ENCODE measurements around the gene MED27.

The MED27 gene

GRCh38 chr9:132121021-132121420 lies 41.4 kb upstream of the MED27 start:
- TF ChIP-seq, protein P1, sequence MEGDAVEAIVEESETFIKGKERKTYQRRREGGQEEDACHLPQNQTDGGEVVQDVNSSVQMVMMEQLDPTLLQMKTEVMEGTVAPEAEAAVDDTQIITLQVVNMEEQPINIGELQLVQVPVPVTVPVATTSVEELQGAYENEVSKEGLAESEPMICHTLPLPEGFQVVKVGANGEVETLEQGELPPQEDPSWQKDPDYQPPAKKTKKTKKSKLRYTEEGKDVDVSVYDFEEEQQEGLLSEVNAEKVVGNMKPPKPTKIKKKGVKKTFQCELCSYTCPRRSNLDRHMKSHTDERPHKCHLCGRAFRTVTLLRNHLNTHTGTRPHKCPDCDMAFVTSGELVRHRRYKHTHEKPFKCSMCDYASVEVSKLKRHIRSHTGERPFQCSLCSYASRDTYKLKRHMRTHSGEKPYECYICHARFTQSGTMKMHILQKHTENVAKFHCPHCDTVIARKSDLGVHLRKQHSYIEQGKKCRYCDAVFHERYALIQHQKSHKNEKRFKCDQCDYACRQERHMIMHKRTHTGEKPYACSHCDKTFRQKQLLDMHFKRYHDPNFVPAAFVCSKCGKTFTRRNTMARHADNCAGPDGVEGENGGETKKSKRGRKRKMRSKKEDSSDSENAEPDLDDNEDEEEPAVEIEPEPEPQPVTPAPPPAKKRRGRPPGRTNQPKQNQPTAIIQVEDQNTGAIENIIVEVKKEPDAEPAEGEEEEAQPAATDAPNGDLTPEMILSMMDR (conservative IDR thresholded peaks at IDR 0.05): no peak
- TF ChIP-seq ZFX (IDR thresholded peaks at IDR 0.05): no peak
- H3K27ac ChIP-seq: no peak overlapping the region

- TF ChIP-seq, protein P1 (conservative IDR thresholded peaks at IDR 0.05): no peak
- TF ChIP-seq ZFX (IDR thresholded peaks at IDR 0.05): no peak
- no peak overlapping the region for H3K27ac ChIP-seq
These were observed 38.0 kb upstream of the MED27 start for GRCh38 chr9:132117694-132118093.

DNA sequence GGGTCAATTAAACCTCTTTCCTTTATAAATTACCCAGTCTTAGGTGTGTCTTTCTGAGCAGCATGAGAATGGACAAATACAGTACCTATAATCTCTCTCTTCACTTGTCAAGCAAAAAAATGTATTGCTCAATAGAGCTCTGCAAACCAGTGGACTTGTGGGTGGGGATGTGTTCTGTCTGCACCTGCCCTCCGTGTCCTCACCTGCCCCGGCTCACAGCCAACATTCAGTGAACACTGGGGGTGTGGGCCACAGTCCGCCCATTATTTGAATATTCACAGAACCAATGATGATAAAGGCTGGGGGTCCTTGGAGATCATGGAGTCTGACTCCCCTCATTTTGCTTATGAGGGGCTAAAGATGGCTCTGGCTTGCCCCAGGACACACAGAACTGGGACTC lies 36.9 kb upstream of the MED27 start:
- TF ChIP-seq, protein P1 (conservative IDR thresholded peaks at IDR 0.05): no peak
- no peak for TF ChIP-seq ZFX (IDR thresholded peaks at IDR 0.05)
- H3K27ac ChIP-seq: no peak overlapping the region

DNA sequence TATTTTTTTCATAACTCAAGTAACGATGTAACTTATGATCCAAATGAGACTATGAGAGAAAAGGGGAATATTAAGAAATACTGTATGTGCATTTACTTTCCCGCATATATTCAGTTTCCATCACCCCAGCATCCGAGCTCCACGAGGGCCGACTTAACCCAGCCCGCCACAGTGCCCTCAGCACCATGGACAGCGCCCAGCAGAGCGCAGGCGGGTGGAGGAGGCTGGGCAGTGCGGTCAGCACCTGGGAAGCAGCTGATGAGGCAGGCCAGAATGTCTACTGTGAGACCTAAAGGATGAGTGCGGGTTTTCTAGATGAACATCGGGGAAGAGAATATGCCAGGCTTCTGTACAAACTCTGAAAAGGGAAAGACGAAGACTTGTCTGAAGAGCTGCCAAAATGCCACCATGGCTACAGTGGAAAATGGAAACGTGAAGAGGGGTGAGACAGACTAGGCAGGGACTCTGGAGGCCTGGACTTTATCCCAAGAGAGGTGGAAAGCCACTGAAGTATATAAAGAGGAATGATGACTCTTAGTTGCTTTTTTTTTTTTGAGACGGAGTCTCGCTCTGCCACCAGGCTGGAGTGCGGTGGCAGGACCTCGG lies 34.5 kb upstream of the MED27 start:
- H3K27ac ChIP-seq: no peak overlapping the region
- TF ChIP-seq ZFX (IDR thresholded peaks at IDR 0.05): no peak
- TF ChIP-seq, protein P1 (conservative IDR thresholded peaks at IDR 0.05): no peak

DNA sequence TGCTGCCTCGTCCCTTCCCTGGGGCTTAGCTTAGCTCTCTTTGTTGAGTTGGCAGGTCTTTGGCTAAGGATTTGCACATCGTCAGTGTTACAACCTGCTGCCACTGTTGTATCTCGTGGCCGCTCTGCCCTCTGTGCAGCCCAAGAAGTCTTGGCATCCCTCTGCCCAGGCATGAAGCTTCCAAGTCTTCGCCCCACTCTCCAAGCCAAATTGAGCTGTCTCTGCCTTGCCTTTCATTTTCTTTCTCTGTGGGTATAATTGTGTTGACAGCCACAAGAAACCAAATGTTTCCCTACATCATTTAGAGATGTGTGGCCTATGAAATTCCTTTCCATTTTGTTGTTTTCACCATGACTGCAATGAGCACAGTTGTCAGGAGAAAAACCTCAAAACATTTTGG lies 29.6 kb upstream of the MED27 start:
- no peak overlapping the region for H3K27ac ChIP-seq
- TF ChIP-seq, protein P1 (conservative IDR thresholded peaks at IDR 0.05): no peak
- no peak for TF ChIP-seq ZFX (IDR thresholded peaks at IDR 0.05)

- TF ChIP-seq, protein P1 (conservative IDR thresholded peaks at IDR 0.05): no peak
- no peak for TF ChIP-seq ZFX (IDR thresholded peaks at IDR 0.05)
- no peak overlapping the region for H3K27ac ChIP-seq
These were observed 29.1 kb upstream of the MED27 start for GRCh38 chr9:132108728-132109127.

- H3K27ac ChIP-seq: no peak overlapping the region
- TF ChIP-seq ZFX (IDR thresholded peaks at IDR 0.05): no peak
- TF ChIP-seq, protein P1 (conservative IDR thresholded peaks at IDR 0.05): no peak
These were observed 20.2 kb upstream of the MED27 start for GRCh38 chr9:132099741-132100407.

Measured in C4-2B (cell line).